GM19395 (cell line): ENCODE results near the gene ARHGAP6.

Experiments used
- ATAC-seq: cut with Tn5 transposase; IDR thresholded peaks from one replicate; pipeline ENCODE4 v1.9.1; 2021; ENCODE audit warnings: mild to moderate bottlenecking, moderate library complexity; ENCODE audit not compliant: unreplicated experiment

ARHGAP6 gene

GRCh38 chrX:11665168-11666111 lies at the start of gene ARHGAP6:
ARHGAP6 (minus strand) TSS chrX:11665920; CDS start chrX:11664828, 1,092 bp downstream.
- ATAC-seq: peak; percentile 18

GRCh38 chrX:11704725-11705495 lies 39.2 kb upstream of the ARHGAP6 start:
- no peak for ATAC-seq

- no peak for ATAC-seq
Observed at GRCh38 chrX:11703855-11704254, 38.1 kb upstream of the ARHGAP6 start.

- ATAC-seq: no peak
Observed at GRCh38 chrX:11702965-11703631, 37.4 kb upstream of the ARHGAP6 start.

- ATAC-seq: no peak
Observed at GRCh38 chrX:11702420-11702819, 36.7 kb upstream of the ARHGAP6 start.

- ATAC-seq: no peak
Observed at GRCh38 chrX:11698702-11699101, 33.0 kb upstream of the ARHGAP6 start.

- no peak for ATAC-seq
Observed at GRCh38 chrX:11688201-11688600, 22.5 kb upstream of the ARHGAP6 start.

- no peak for ATAC-seq
Observed at GRCh38 chrX:11687157-11687556, 21.4 kb upstream of the ARHGAP6 start.

- no peak for ATAC-seq
Observed at GRCh38 chrX:11683057-11683456, 17.3 kb upstream of the ARHGAP6 start.

GRCh38 chrX:11678158-11678557 lies 12.4 kb upstream of the ARHGAP6 start:
- no peak for ATAC-seq

GRCh38 chrX:11672213-11672612 lies 6.5 kb upstream of the ARHGAP6 start:
- ATAC-seq: no peak

- no peak for ATAC-seq
Observed at GRCh38 chrX:11670316-11670715, 4.6 kb upstream of the ARHGAP6 start.

GRCh38 chrX:11666952-11667685 lies 1.4 kb upstream of the ARHGAP6 start:
- ATAC-seq: no peak

GRCh38 chrX:11666164-11666563 lies 444 bp upstream of the ARHGAP6 start:
- ATAC-seq: peak; percentile 37

GRCh38 chrX:11664211-11665167 lies 1.2 kb downstream of the ARHGAP6 start:
- no peak for ATAC-seq

- ATAC-seq: no peak
Observed at GRCh38 chrX:11663875-11664210, 1.9 kb downstream of the ARHGAP6 start.

GRCh38 chrX:11655282-11656015 lies 10.3 kb downstream of the ARHGAP6 start:
- no peak for ATAC-seq

GRCh38 chrX:11648705-11649519 lies 16.8 kb downstream of the ARHGAP6 start:
- ATAC-seq: no peak
